OCI-LY7 (cell line): ENCODE measurements around the gene MTHFR. TPM values are rescaled to one million over a fixed set of nuclear protein-coding genes. Genes with fewer than 3 reads are reported as not detected.

Experiments used
- BruUV-seq: library from RNA; stranded (reverse); fragments of 400-500 nt; replicated peaks from 2 replicates; lab custom pipeline; 2021; lab: Mats Ljungman, UMichigan
- CTCF ChIA-PET: fragments of 300-600 bp; sonication (Branson Sonifier 250); formaldehyde crosslinking; loops from one replicate; lab custom pipeline; 2022; ENCODE audit warnings: antibody characterized with exemption; ENCODE audit not compliant: unreplicated experiment; lab: Charles Lee
- POLR2A ChIA-PET: fragments of 300-600 bp; sonication (Branson Sonifier 250); formaldehyde crosslinking; loops from one replicate; lab custom pipeline; 2022; ENCODE audit warnings: antibody characterized with exemption; lab: Charles Lee
- DNase-seq: peaks from one replicate; pipeline ENCODE4 v3.0.0-alpha.2; 2015; ENCODE audit warnings: low spot score
- H2AFZ ChIP-seq: fragments of 200-600 bp; sonication (generic), shearing (Covaris generic); 2 replicates; pipeline ENCODE4 v1.6.1; 2014; ENCODE audit warnings: mild to moderate bottlenecking, antibody characterized with exemption, low read length, moderate library complexity
- H3K27ac ChIP-seq: fragments of 200-600 bp; sonication (generic); 2 replicates; pipeline ENCODE4 v1.5.1; 2014; ENCODE audit warnings: mixed run types, low read depth, mild to moderate bottlenecking, moderate library complexity, low read length, inconsistent platforms; ENCODE audit not compliant: poor library complexity, severe bottlenecking
- H3K36me3 ChIP-seq: fragments of 200-600 bp; sonication (generic); 2 replicates; pipeline ENCODE4 v1.6.1; 2014; ENCODE audit warnings: mild to moderate bottlenecking, antibody characterized with exemption, low read length, moderate library complexity, mixed read lengths; ENCODE audit not compliant: insufficient read depth
- H3K4me1 ChIP-seq: fragments of 200-600 bp; sonication (generic); 2 replicates; pipeline ENCODE4 v1.5.1; 2014; ENCODE audit warnings: mild to moderate bottlenecking, low read length; ENCODE audit not compliant: insufficient read depth, poor library complexity, severe bottlenecking
- H3K4me2 ChIP-seq: fragments of 200-600 bp; sonication (generic); 2 replicates; pipeline ENCODE4 v1.6.1; 2014; ENCODE audit warnings: mild to moderate bottlenecking, low read length
- H3K4me3 ChIP-seq: fragments of 200-600 bp; sonication (generic); 2 replicates; pipeline ENCODE4 v1.5.1; 2014; ENCODE audit warnings: mild to moderate bottlenecking, low read depth, low read length; ENCODE audit not compliant: poor library complexity, severe bottlenecking
- H3K79me2 ChIP-seq: fragments of 200-600 bp; sonication (generic); 2 replicates; pipeline ENCODE4 v1.6.1; 2016; ENCODE audit warnings: low read depth, mild to moderate bottlenecking, low read length, moderate library complexity, mixed read lengths; ENCODE audit not compliant: insufficient read depth
- H3K9me2 ChIP-seq: fragments of 200-600 bp; sonication (generic); 2 replicates; pipeline ENCODE4 v1.6.1; 2016; ENCODE audit warnings: mild to moderate bottlenecking, low read length, mixed read lengths; ENCODE audit not compliant: insufficient read depth
- H3K9me3 ChIP-seq: fragments of 200-600 bp; sonication (generic); 2 replicates; pipeline ENCODE4 v1.6.1; 2014; ENCODE audit warnings: mild to moderate bottlenecking, mixed run types, low read length, mixed read lengths
- H4K20me1 ChIP-seq: fragments of 200-600 bp; sonication (generic); 2 replicates; pipeline ENCODE4 v1.6.1; 2014; ENCODE audit warnings: mild to moderate bottlenecking, antibody characterized with exemption, low read length, moderate library complexity, mixed read lengths; ENCODE audit not compliant: insufficient read depth
- EZH2phosphoT487 ChIP-seq: fragments of 200-600 bp; sonication (generic); IDR thresholded peaks from 2 replicates; pipeline ENCODE4 v1.6.1; 2018; ENCODE audit warnings: low read depth, borderline replicate concordance, mild to moderate bottlenecking, mixed run types, antibody characterized with exemption, low read length, moderate library complexity, mixed read lengths
- intact Hi-C: fragments of 100-400 bp; cut with micrococcal nuclease; formaldehyde crosslinking; loops from one replicate; pipeline ENCODE4 v1.10.0; 2022; ENCODE audit not compliant: unreplicated experiment
- total RNA-seq, 2 experiments: library from RNA; depleted of rRNA in 1 of 2; stranded (reverse); fragments of >200 nt in 1 of 2; shearing (Covaris generic) in 1 of 2; gene quantifications; 2 replicates each; pipeline ENCODE4 v1.2.3, GENCODE V29; 2014 to 2022
- TF ChIP-seq, protein P1 (sequence below): fragments of 200-600 bp; sonication (generic); conservative IDR thresholded peaks from 2 replicates; pipeline ENCODE4 v1.5.1; 2014; ENCODE audit warnings: mild to moderate bottlenecking, antibody characterized with exemption, low read length, moderate library complexity, mixed read lengths

Gene MTHFR
- total RNA-seq, 2 experiments from 2014 or later, result 31.6 to 54.6 TPM

DNA sequence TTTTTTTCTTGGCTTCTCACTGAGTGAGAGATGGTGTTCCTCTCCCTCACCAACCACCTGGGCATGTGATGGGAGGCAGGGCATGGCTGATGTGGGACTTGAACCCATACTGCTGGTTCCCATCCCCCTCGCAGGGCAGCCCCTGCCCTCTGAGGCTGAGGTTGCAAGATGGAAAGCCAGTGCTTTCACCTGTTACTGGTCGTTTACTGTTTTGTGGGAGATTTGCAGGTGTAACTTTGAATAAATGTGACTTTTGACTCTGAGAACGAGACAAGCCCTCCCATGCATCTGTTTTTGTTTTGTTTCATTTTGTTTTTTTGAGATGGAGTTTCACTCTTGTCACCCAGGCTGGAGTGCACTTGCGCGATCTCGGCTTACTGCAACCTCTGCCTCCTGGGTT lies 22.2 kb downstream of the MTHFR start:
- no peak for TF ChIP-seq EZH2phosphoT487
- TF ChIP-seq, protein P1, sequence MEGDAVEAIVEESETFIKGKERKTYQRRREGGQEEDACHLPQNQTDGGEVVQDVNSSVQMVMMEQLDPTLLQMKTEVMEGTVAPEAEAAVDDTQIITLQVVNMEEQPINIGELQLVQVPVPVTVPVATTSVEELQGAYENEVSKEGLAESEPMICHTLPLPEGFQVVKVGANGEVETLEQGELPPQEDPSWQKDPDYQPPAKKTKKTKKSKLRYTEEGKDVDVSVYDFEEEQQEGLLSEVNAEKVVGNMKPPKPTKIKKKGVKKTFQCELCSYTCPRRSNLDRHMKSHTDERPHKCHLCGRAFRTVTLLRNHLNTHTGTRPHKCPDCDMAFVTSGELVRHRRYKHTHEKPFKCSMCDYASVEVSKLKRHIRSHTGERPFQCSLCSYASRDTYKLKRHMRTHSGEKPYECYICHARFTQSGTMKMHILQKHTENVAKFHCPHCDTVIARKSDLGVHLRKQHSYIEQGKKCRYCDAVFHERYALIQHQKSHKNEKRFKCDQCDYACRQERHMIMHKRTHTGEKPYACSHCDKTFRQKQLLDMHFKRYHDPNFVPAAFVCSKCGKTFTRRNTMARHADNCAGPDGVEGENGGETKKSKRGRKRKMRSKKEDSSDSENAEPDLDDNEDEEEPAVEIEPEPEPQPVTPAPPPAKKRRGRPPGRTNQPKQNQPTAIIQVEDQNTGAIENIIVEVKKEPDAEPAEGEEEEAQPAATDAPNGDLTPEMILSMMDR, result no peak
- Histone ChIP-seq H3K4me2 (peak overlapping the region; percentile 55), H3K9me3 (no peaks in the 10 kb centered on the region), H3K27ac (peak overlapping the region; percentile 56), H2AFZ (peak overlapping the region; percentile 79), H4K20me1 (no peaks in the 10 kb centered on the region), H3K36me3 (no peaks in the 10 kb centered on the region), H3K4me1 (peaks cover 33% of the 10 kb centered on the region), H3K79me2 (no peaks in the 10 kb centered on the region), H3K9me2 (no peaks in the 10 kb centered on the region), H3K4me3 (no peak overlapping the region)
- intact Hi-C loops, result no loop called here
- ChIA-PET CTCF (no interaction called here), POLR2A (interaction anchor here (0.7 kb wide), 1 partner anchor 52 kb away, joined by 4 read pairs; no protein-coding TSS in a partner anchor)
- BruUV-seq, result no TSS peak
- peak; percentile 56 for DNase-seq

DNA sequence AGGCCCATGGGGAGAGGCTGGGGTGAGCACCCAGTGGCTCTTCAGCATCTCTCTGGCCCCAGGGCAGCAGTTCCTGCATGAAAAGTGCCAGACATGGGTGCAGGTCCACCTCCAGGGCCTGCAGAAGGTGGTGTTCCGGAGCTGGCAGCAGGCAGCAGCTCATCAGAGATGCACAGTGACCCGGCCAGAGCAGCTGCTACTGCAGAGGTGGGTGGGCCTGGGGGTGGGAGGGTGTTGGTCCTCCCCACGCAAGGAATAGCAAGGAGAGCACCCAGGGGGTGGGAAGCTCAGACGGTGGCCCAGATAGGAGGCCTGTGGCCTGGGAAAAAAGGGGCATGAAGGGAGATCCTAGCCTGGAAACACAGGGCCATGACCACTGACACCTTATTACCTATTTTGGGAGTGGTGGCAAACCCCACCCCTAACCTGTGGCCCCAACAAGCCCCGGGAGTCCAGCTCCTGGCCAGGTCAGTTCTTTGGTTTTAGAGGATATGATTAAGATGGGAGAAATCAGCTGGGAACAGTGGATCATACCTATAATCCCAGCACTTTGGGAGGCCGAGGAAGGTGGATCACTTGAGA lies 23.5 kb downstream of the MTHFR start:
- BruUV-seq, result no TSS peak
- no peaks in the 10 kb centered on the region for H4K20me1 ChIP-seq
- TF ChIP-seq, protein P1, result no peak
- TF ChIP-seq EZH2phosphoT487, result no peak
- ChIA-PET CTCF (no interaction called here), POLR2A (interaction anchor here (0.7 to 1.0 kb wide), 3 partner anchors 11 to 423 kb away, joined by 3 to 5 read pairs (median 3); no protein-coding TSS in a partner anchor)
- H2AFZ ChIP-seq, result no peak overlapping the region
- H3K79me2 ChIP-seq, result no peaks in the 10 kb centered on the region
- H3K27ac ChIP-seq, result no peak overlapping the region
- no peaks in the 10 kb centered on the region for H3K9me2 ChIP-seq
- no peak for DNase-seq
- intact Hi-C loops, result no loop called here
- H3K4me1 ChIP-seq, result peaks cover 33% of the 10 kb centered on the region
- H3K9me3 ChIP-seq, result no peaks in the 10 kb centered on the region
- H3K36me3 ChIP-seq, result no peaks in the 10 kb centered on the region
- H3K4me2 ChIP-seq, result no peak overlapping the region
- no peak overlapping the region for H3K4me3 ChIP-seq

DNA sequence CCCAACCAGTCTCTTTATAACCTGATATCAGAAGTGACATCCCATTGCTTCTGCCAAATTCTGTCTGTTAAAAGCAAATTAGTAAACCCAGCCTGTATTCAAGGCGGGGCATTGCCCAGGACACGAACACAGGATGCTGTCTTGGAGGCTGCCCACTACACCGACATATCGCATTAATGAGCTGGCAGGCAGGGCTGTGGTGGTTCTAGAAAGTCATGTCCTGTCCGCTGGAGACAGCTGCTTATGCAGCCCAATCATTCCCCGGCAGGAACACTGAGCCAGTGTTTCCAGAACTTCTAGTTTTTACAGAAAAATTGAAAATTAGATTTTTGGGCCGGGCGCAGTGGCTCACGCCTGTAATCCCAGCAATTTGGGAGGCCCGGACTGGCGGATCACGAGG lies 24.5 kb downstream of the MTHFR start:
- intact Hi-C loops, result no loop called here
- no peaks in the 10 kb centered on the region for H3K36me3 ChIP-seq
- POLR2A ChIA-PET, result interaction anchor here (1.0 kb wide), 1 partner anchor 12 kb away, joined by 3 read pairs; no protein-coding TSS in a partner anchor
- CTCF ChIA-PET, result no interaction called here
- no peak overlapping the region for H3K27ac ChIP-seq
- TF ChIP-seq, protein P1, result no peak
- TF ChIP-seq EZH2phosphoT487, result no peak
- H4K20me1 ChIP-seq, result no peaks in the 10 kb centered on the region
- peaks cover 30% of the 10 kb centered on the region for H3K4me1 ChIP-seq
- no peak for DNase-seq
- H3K79me2 ChIP-seq, result no peaks in the 10 kb centered on the region
- no peaks in the 10 kb centered on the region for H3K9me2 ChIP-seq
- no TSS peak for BruUV-seq
- H3K4me2 ChIP-seq, result no peak overlapping the region
- no peak overlapping the region for H3K4me3 ChIP-seq
- no peak overlapping the region for H2AFZ ChIP-seq
- no peaks in the 10 kb centered on the region for H3K9me3 ChIP-seq
